Heart left ventricle (tissue), 16 donors: ENCODE results near the gene TMEM232. TPM values are rescaled to one million over a fixed set of nuclear protein-coding genes. Genes with fewer than 3 reads are reported as not detected.
A peak's percentile ranks its signal among the peaks of the same experiment; 100 is the strongest.

Experiments
- ATAC-seq, 4 donors: fragments of 200-7000 bp; cut with Tn5 transposase; one replicate each; pipeline ENCODE4 v1.9.1; 2020 to 2022; ENCODE audit warnings: moderate library complexity in 4 of 4, mild to moderate bottlenecking in 3 of 4, moderate number of reproducible peaks in 1 of 4
- DNase-seq, 5 donors: peaks; one replicate each; pipeline ENCODE4 v3.0.0-alpha.2; 2020
- H3K27ac ChIP-seq, 12 donors: fragments of 200-600 bp; sonication (generic) in 4 of 12; one replicate each; pipeline versions ENCODE4 v1.5.0 to v1.8.0; 2016 to 2022; ENCODE audit warnings: mild to moderate bottlenecking in 2 of 12
- H3K27me3 ChIP-seq, 9 donors: fragments of 200-600 bp; sonication (generic) in 2 of 9; one replicate each; pipeline versions ENCODE4 v1.5.1 to v1.8.0; 2016 to 2022; ENCODE audit warnings: mild to moderate bottlenecking in 3 of 9
- H3K36me3 ChIP-seq, 9 donors: fragments of 200-600 bp; sonication (generic) in 2 of 9; one replicate each; pipeline versions ENCODE4 v1.5.0 to v1.8.0; 2018 to 2022; ENCODE audit warnings: mild to moderate bottlenecking in 2 of 9
- H3K4me1 ChIP-seq, 12 donors: fragments of 200-600 bp; sonication (generic) in 4 of 12; one replicate each; pipeline versions ENCODE4 v1.5.0 to v1.8.0; 2016 to 2022; ENCODE audit warnings: mild to moderate bottlenecking in 3 of 12
- H3K4me3 ChIP-seq, 12 donors: fragments of 200-600 bp; sonication (generic) in 4 of 12; one replicate each; pipeline versions ENCODE4 v1.5.0 to v1.8.0; 2017 to 2022; ENCODE audit warnings: mild to moderate bottlenecking in 9 of 12, moderate library complexity in 4 of 12
- H3K9me3 ChIP-seq, 12 donors: fragments of 200-600 bp; sonication (generic) in 4 of 12; one replicate each; pipeline versions ENCODE4 v1.5.0 to v1.8.0; 2016 to 2022; ENCODE audit warnings: mild to moderate bottlenecking in 1 of 12
- POLR2A ChIP-seq, 2 donors: fragments of 450-650 bp; IDR thresholded peaks; one replicate each; pipeline ENCODE4 v1.6.1; 2017; ENCODE audit warnings: antibody characterized with exemption in 2 of 2, mild to moderate bottlenecking in 2 of 2, moderate library complexity in 2 of 2
- WGBS, 4 donors: extraction: QIAGEN DNeasy Blood & Tissue Kit in 2 of 4; methylation state at CpG; one replicate each; pipeline versions ENCODE4 v1.1.5 to v1.1.7; 2013 to 2018; 5-methylcytosine and 5-hydroxymethylcytosine counted together
- intact Hi-C, 10 donors: fragments of 100-400 bp; cut with DNase I; formaldehyde crosslinking; loops; one replicate each; pipeline versions ENCODE4 v1.11.1 to v1.14.2; 2022
- polyA plus RNA-seq, 2 donors: library from polyadenylated mRNA; stranded (reverse); fragments of 200-250 nt; gene quantifications; one replicate each; pipeline ENCODE4 v1.2.3, GENCODE V29; 2013
- total RNA-seq, 9 donors: library from RNA; depleted of rRNA in 2 of 9; stranded (reverse); fragments of >200 nt in 2 of 9; fragmentation: NEBNext Ultra II Directional in 3 of 9; extraction: Animal tissue kit (Norgen Biotek cat#: 25700) in 3 of 9; gene quantifications; one replicate each; pipeline versions ENCODE4 v1.1.0 to v1.2.4, GENCODE V29; 2016 to 2023
- TF ChIP-seq, protein P1 (sequence below), 12 donors: fragments of 200-600 bp; sonication (generic) in 4 of 12; IDR thresholded peaks; one replicate each; pipeline versions ENCODE4 v1.5.0 to v1.8.0; 2018 to 2022; ENCODE audit warnings: antibody characterized with exemption in 12 of 12, mild to moderate bottlenecking in 5 of 12
- donor health status: ischemic (EF 13 %, LVEDD 7.1; RV severe dilation, severe dysfunction).
- donor health status: healthy with polysubstance abuse.
- donor health status: DM: no; HTN: yes; CAD: no.
- donor health status: DM: no; HTN: no; CAD: no.
- donor health status: ischemic (EF 25% LVEDD 6.9; RV normal size, moderate dysfunction).
- donor health status: ischemic (EF 25% LVEDD 5.7; RV mildly dilated, moderate dysfunction).
- donor health status: healthy.
- donor health status: DM: yes; HTN: yes; CAD: no.
- donor health status: ischemic (EF 35%, LVEDD 5.7; RV mildly dilated, moderate dysfunction).
- donor health status: nonischemic (EF 11% LVEDD 7.7; RV severe dilation, severe dysfunction).
- donor health status: DM: yes; HTN: yes; CAD: no.
- donor health status: PGD.
- donor health status: ischemic (EF 29% LVEDD 5.4; RV normal size, mild dysfunction).
- donor health status: nonischemic (EF 23%, LVEDD 6.1; RV moderate dilation, normal function).

The TMEM232 gene
- total and polyA plus RNA-seq, 11 donors, result 0.30 to 5.6 (median 2.5) TPM; not detected in 1

DNA sequence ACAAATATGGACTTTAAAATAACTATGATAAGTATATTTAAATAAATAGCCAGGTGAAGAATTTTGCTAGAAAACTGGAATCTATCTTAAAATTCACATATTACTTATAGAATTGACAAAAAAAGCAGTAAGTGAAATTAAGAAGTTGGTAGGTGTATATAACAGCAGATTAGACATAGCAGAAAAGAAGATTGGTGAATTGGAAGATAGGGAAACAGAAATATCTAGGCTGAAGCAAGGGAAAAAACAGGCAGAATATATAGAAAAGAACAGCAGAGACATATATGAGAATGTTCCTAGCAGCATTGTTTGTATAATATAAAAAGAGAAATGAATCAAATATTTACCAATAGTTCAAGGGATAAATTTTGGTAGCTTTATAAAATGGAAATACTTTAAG is 294.9 kb downstream of the TMEM232 start:
- no peak for DNase-seq
- TF ChIP-seq, protein P1, sequence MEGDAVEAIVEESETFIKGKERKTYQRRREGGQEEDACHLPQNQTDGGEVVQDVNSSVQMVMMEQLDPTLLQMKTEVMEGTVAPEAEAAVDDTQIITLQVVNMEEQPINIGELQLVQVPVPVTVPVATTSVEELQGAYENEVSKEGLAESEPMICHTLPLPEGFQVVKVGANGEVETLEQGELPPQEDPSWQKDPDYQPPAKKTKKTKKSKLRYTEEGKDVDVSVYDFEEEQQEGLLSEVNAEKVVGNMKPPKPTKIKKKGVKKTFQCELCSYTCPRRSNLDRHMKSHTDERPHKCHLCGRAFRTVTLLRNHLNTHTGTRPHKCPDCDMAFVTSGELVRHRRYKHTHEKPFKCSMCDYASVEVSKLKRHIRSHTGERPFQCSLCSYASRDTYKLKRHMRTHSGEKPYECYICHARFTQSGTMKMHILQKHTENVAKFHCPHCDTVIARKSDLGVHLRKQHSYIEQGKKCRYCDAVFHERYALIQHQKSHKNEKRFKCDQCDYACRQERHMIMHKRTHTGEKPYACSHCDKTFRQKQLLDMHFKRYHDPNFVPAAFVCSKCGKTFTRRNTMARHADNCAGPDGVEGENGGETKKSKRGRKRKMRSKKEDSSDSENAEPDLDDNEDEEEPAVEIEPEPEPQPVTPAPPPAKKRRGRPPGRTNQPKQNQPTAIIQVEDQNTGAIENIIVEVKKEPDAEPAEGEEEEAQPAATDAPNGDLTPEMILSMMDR (IDR thresholded peaks at IDR 0.05), result no peak
- no peak for TF ChIP-seq POLR2A (IDR thresholded peaks at IDR 0.05)
- Histone ChIP-seq H3K27me3 (no peaks in the 10 kb centered on the region), H3K9me3 (peaks cover 0 to 27% (median 0%) of the 10 kb centered on the region in 12 donors), H3K4me1 (no peaks in the 10 kb centered on the region), H3K4me3 (no peak overlapping the region), H3K36me3 (no peaks in the 10 kb centered on the region), H3K27ac (no peak overlapping the region)
- intact Hi-C loops, result no loop called here
- ATAC-seq, result no peak

DNA sequence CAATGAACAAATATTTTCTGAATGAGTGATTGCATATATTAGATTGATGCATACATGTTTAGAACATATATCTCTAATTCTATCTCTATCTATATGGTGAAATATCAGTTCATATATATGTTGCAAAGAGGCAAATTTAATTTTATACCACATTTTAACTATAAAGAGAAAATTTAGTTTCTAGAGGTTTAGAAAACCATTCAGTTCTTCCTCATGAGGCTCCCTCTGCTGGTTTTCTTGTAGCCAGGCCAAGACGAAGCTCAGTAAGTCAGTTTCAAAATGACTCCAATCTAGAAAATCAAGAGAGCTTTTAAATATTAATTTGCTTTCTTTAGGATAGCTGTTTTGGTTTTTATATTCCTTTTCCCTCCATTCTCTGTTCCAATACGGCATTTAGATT is 312.1 kb downstream of the TMEM232 start:
- TF ChIP-seq, protein P1 (IDR thresholded peaks at IDR 0.05), result peak in 8 of 12 donors; percentile 9 to 46 (median 26)
- TF ChIP-seq POLR2A (IDR thresholded peaks at IDR 0.05), result no peak
- Histone ChIP-seq H3K9me3 (no peaks in the 10 kb centered on the region), H3K4me1 (no peaks in the 10 kb centered on the region), H3K27me3 (no peaks in the 10 kb centered on the region), H3K4me3 (no peak overlapping the region), H3K36me3 (no peaks in the 10 kb centered on the region), H3K27ac (no peak overlapping the region)
- intact Hi-C loops, result no loop called here
- ATAC-seq (no peak), DNase-seq (no peak)
- 55 to 61% (median 60%) methylated on average over 2 of the region's 2 CpGs for WGBS, 4 donors

DNA sequence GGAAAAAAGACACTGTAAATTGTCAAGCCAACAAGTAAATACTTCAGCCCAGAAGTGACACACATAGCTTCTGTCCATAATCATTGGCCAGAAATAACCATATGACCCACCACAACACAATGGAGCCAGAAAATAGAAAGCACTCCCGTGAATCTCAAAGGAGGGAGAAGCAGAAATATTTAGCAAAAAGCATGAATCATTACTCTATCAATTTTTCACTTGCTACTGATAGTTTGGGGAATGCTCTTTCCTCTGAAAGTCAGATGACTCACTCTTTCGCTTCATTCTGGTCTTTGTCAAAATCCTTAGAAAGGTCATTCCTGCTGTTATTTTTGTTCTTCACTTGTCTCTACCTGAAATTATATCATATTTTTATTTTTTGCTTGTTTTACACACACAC is 312.6 kb downstream of the TMEM232 start:
- H3K27ac ChIP-seq, result no peak overlapping the region
- no peaks in the 10 kb centered on the region for H3K36me3 ChIP-seq
- no peak overlapping the region for H3K4me3 ChIP-seq
- intact Hi-C loops, result no loop called here
- H3K4me1 ChIP-seq, result no peaks in the 10 kb centered on the region
- WGBS, 4 donors, result 67 to 79% (median 73%) methylated on average over 2 of the region's 2 CpGs
- ATAC-seq, result no peak
- no peaks in the 10 kb centered on the region for H3K27me3 ChIP-seq
- TF ChIP-seq, protein P1 (IDR thresholded peaks at IDR 0.05), result no peak
- TF ChIP-seq POLR2A (IDR thresholded peaks at IDR 0.05), result no peak
- H3K9me3 ChIP-seq, result no peaks in the 10 kb centered on the region
- DNase-seq, result no peak

DNA sequence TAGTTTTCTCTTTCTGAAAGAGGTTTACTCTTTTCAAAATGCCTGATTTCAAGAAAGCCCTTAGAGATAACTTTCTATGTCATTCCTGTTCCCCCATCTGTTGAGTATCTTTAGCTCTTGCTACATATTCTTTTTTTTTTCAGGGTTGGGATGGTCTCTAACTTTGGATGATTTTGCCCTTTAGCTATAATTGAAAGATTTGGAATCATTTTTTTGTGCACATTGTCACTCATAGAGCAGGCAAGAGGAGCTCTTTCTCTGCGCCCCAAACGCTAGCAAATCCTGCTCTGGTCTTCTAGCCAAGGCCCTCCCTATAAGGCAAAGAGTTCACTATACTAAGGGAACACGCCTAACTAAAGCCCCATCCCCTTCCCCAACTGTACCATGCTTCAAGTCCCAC is 316.9 kb downstream of the TMEM232 start:
- 75 to 87% (median 81%) methylated on average over 3 of the region's 3 CpGs for WGBS, 4 donors
- DNase-seq (no peak), ATAC-seq (no peak)
- H3K4me3 ChIP-seq, result no peak overlapping the region
- H3K9me3 ChIP-seq, result no peaks in the 10 kb centered on the region
- no peaks in the 10 kb centered on the region for H3K27me3 ChIP-seq
- no peak overlapping the region for H3K27ac ChIP-seq
- intact Hi-C loops, result no loop called here
- no peak for TF ChIP-seq POLR2A (IDR thresholded peaks at IDR 0.05)
- TF ChIP-seq, protein P1 (IDR thresholded peaks at IDR 0.05), result no peak
- no peaks in the 10 kb centered on the region for H3K4me1 ChIP-seq
- H3K36me3 ChIP-seq, result no peaks in the 10 kb centered on the region
